Nephron (organoid): Measurements from ENCODE around the gene FRRS1.

Experiments
- H3K27ac Mint-ChIP-seq, 3 experiments: 2 replicates each; pipeline ENCODE4 v1.8.0; 2020; ENCODE audit warnings: mixed read lengths in 3 of 3, mild to moderate bottlenecking in 2 of 3, moderate library complexity in 1 of 3
- H3K27me3 Mint-ChIP-seq: 2 replicates; pipeline ENCODE4 v1.8.0; 2021; ENCODE audit warnings: low read depth, mild to moderate bottlenecking, moderate library complexity, mixed read lengths
- H3K36me3 Mint-ChIP-seq: 2 replicates; pipeline ENCODE4 v1.8.0; 2020; ENCODE audit warnings: low read depth, mixed read lengths
- H3K4me1 Mint-ChIP-seq: 2 replicates; pipeline ENCODE4 v1.8.0; 2020; ENCODE audit warnings: mixed read lengths
- H3K4me3 Mint-ChIP-seq, 3 experiments: 2 replicates each; pipeline ENCODE4 v1.8.0; 2020; ENCODE audit warnings: mild to moderate bottlenecking in 3 of 3, mixed read lengths in 3 of 3, moderate library complexity in 2 of 3
- H3K9me3 Mint-ChIP-seq: 2 replicates; pipeline ENCODE4 v1.8.0; 2020; ENCODE audit warnings: mixed read lengths
- CTCF ChIP-seq, 3 experiments: fragments of 200-600 bp; sonication (generic); IDR thresholded peaks; one replicate each; pipeline ENCODE4 v1.5.0; 2021; ENCODE audit warnings: antibody characterized with exemption in 3 of 3; ENCODE audit not compliant: unreplicated experiment in 3 of 3

FRRS1 gene

GRCh38 chr1:99700020-99700419 lies 66.4 kb downstream of the FRRS1 start:
- peaks cover 15% of the 10 kb centered on the region for H3K9me3 Mint-ChIP-seq
- no peak overlapping the region for H3K27ac Mint-ChIP-seq
- no peaks in the 10 kb centered on the region for H3K27me3 Mint-ChIP-seq
- no peaks in the 10 kb centered on the region for H3K36me3 Mint-ChIP-seq
- TF ChIP-seq CTCF (IDR thresholded peaks at IDR 0.05; ENCODE audit: unreplicated experiment in 3 of 3), result no peak
- no peak overlapping the region for H3K4me3 Mint-ChIP-seq
- no peaks in the 10 kb centered on the region for H3K4me1 Mint-ChIP-seq

- H3K4me3 Mint-ChIP-seq, result no peak overlapping the region
- no peak for TF ChIP-seq CTCF (IDR thresholded peaks at IDR 0.05; ENCODE audit: unreplicated experiment in 3 of 3)
- H3K27ac Mint-ChIP-seq, result no peak overlapping the region
- no peaks in the 10 kb centered on the region for H3K36me3 Mint-ChIP-seq
- peaks cover 13% of the 10 kb centered on the region for H3K9me3 Mint-ChIP-seq
- no peaks in the 10 kb centered on the region for H3K27me3 Mint-ChIP-seq
- H3K4me1 Mint-ChIP-seq, result no peaks in the 10 kb centered on the region
These were observed 68.9 kb downstream of the FRRS1 start for GRCh38 chr1:99697580-99697979.

GRCh38 chr1:99696616-99697015 lies 69.8 kb downstream of the FRRS1 start:
- Mint-ChIP-seq H3K27ac (no peak overlapping the region), H3K4me3 (no peak overlapping the region), H3K27me3 (no peaks in the 10 kb centered on the region), H3K36me3 (no peaks in the 10 kb centered on the region), H3K9me3 (peaks cover 4% of the 10 kb centered on the region), H3K4me1 (no peaks in the 10 kb centered on the region)
- TF ChIP-seq CTCF (IDR thresholded peaks at IDR 0.05; ENCODE audit: unreplicated experiment in 3 of 3), result no peak

GRCh38 chr1:99691175-99691574 lies 75.3 kb downstream of the FRRS1 start:
- Mint-ChIP-seq H3K27me3 (no peaks in the 10 kb centered on the region), H3K36me3 (no peaks in the 10 kb centered on the region)

GRCh38 chr1:99685516-99686180 lies 80.8 kb downstream of the FRRS1 start:
- TF ChIP-seq CTCF (IDR thresholded peaks at IDR 0.05; ENCODE audit: unreplicated experiment in 3 of 3), result peak; percentile 36 to 52 (median 42)
- no peaks in the 10 kb centered on the region for H3K36me3 Mint-ChIP-seq

More at GRCh38 chr1:99691175-99691574, 75.3 kb downstream of the FRRS1 start:
- Mint-ChIP-seq H3K4me3 (no peak overlapping the region), H3K9me3 (no peaks in the 10 kb centered on the region), H3K4me1 (peaks cover 12% of the 10 kb centered on the region), H3K27ac (peak overlapping the region in 1 of 3 experiments; percentile 17)
- TF ChIP-seq CTCF (IDR thresholded peaks at IDR 0.05; ENCODE audit: unreplicated experiment in 3 of 3), result no peak

GRCh38 chr1:99682291-99682751 lies 84.1 kb downstream of the FRRS1 start:
- Mint-ChIP-seq H3K36me3 (no peaks in the 10 kb centered on the region), H3K27me3 (peaks cover 4% of the 10 kb centered on the region), H3K27ac (no peak overlapping the region), H3K9me3 (no peaks in the 10 kb centered on the region), H3K4me1 (peaks cover 29% of the 10 kb centered on the region), H3K4me3 (no peak overlapping the region)
- no peak for TF ChIP-seq CTCF (IDR thresholded peaks at IDR 0.05; ENCODE audit: unreplicated experiment in 3 of 3)

More at GRCh38 chr1:99685516-99686180, 80.8 kb downstream of the FRRS1 start:
- Mint-ChIP-seq H3K9me3 (no peaks in the 10 kb centered on the region), H3K4me3 (no peak overlapping the region), H3K27ac (peak overlapping the region; percentile 45 to 81 (median 48)), H3K27me3 (peaks cover 4% of the 10 kb centered on the region), H3K4me1 (peaks cover 26% of the 10 kb centered on the region)
